Putamen (tissue), 1 donor: ENCODE results near the gene CCBE1.
A peak's percentile ranks its signal among the peaks of the same experiment; 100 is the strongest.

Experiments used
- DNase-seq: peaks from one replicate; pipeline ENCODE4 v3.0.0-alpha.2; 2016; ENCODE audit warnings: low spot score

CCBE1 gene

DNA sequence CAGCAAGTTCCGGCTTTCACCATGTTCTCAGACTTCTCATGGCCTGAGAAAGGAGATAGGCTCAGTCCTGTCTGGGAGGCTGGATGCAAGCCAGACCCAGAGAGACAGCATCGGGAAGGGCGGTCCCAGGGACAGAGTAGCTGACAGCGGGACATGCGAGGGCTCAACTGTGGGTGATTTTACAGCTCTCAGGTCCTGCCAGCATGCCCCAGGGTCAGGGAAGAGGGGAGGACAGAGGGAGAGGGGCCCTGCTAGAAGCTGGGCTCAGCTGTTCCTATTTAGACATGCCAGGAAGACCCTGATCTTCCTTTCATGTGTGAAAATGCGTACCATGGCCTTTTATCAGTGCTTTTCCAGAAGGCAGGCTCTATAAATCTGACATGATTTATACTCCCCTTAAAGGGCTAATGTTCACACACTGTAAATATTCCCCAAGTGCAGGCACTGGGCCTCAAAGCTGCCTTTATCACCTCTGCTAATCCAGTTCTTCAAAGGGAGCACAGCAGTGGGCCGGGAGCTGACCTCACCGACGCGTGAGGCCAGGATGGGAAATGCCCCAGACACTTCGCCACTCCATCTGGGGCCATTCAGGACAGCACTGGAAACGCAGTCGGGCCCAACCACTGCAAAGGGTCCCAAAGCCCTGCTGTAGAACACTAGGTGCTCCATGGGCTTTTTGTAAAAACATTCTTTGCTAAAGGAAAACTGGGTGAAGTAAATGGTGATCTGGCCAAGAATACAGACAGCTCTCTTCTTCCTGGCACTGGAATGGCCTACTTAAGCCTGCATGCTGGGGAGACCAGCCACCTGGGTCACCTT lies 242.1 kb downstream of the CCBE1 start:
- DNase-seq: no peak

GRCh38 chr18:59453468-59453961 lies 243.7 kb downstream of the CCBE1 start:
- DNase-seq: no peak

GRCh38 chr18:59451963-59452362 lies 245.3 kb downstream of the CCBE1 start:
- no peak for DNase-seq

DNA sequence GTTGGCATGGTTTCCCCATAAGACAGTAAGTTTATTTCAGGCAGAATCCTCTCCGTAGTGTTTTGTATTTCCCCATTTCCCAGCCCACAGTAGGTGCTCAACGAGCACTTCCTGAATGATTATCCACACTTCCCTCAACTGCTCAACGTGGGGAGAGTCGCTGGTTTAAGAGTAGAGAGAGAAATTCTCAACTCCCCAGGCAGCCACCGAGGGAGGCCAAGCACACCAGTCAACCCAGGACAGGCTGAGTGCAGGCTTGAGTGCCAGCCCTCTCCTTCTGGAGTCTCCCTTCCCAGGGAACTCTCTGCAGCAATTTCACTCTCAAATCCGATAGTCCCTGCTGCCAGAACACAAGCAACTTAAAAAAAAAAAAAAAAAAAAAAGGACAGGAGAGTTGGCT lies 246.2 kb downstream of the CCBE1 start:
- no peak for DNase-seq

DNA sequence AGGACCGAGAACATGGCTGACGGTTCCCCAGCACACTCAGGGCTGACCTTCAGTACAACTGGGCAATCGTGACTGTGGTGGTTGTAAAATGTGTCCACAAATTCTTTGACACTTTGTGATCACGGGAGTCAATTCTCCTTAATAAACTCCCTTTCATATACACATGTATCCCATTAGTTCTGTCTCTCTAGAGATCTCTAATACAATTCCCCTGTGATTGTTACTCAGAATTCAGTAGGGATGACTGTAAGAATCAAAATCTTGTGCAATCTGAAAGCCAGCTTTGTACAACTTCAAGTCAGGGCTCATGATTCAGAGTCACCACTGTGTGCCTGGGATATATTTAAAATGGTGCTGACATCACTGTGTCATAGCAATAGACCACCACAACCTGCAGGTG lies 248.7 kb downstream of the CCBE1 start:
- no peak for DNase-seq

DNA sequence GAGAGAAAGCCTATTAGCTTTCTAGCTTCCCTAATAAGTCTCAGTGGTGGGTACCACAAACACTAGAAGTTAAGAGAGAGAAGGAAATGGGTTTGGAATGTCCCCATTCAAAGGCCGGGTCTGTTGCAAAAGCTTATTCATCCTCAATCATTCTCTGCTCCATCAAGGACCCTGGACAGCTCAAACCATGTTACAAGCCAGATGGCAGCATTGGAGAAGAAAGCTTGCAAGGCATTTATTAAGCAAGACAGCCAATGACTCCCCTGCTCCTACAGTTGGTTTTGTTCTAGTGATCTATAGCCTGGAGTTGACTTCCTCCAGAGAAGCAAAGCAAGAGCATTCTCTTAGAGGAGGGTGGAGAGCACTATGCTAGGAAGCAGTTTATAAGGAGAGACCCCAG lies 251.2 kb downstream of the CCBE1 start:
- DNase-seq: no peak

- no peak for DNase-seq
Measured at GRCh38 chr18:59437851-59438569, 259.2 kb downstream of the CCBE1 start.

GRCh38 chr18:59432803-59433597 lies 264.2 kb downstream of the CCBE1 start:
- no peak for DNase-seq

- no peak for DNase-seq
Measured at GRCh38 chr18:59431131-59431530, 266.1 kb downstream of the CCBE1 start.

DNA sequence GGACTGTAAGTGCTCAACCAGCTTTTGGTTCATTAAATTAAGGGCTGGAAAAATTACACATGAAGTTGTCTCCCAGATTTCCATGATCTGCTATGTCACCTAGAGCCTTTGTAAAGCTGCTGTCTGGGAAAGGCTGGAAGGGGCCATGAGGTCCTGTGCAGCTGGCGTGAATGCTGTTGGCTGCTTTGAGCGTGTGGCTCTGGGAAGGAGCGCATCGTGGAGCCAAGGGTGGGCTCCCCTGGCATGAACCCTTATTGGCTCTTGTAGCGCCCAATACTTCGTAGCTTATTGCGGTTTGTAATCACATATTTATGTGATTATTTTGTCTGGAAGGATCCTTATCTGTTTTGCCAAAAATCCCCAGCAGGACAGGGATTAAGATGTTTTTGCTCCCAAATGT lies 267.6 kb downstream of the CCBE1 start:
- DNase-seq: no peak

DNA sequence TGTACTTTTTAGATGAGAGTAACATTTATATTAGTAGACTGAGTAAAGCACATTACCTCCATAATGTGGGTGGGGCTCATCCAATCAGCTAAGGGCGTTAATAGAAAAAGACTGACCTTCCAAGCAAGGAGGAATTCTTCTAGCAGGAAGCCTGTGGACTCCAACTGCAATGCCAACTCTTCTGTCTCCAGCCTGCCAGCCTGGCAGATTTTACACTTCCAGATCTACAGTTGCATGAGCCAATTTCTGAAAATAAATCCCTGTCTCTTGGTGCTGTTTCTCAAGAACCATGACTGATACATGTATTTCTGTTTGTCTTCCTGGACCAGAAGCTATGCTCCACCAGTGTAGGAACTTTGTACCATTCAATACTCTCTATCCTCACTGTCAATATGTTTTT lies 269.2 kb downstream of the CCBE1 start:
- DNase-seq: no peak

- DNase-seq: no peak
Measured at GRCh38 chr18:59426855-59427254, 270.4 kb downstream of the CCBE1 start.

GRCh38 chr18:59423259-59423658 lies 274.0 kb downstream of the CCBE1 start:
- no peak for DNase-seq

GRCh38 chr18:59420244-59420643 lies 277.0 kb downstream of the CCBE1 start:
- DNase-seq: no peak

DNA sequence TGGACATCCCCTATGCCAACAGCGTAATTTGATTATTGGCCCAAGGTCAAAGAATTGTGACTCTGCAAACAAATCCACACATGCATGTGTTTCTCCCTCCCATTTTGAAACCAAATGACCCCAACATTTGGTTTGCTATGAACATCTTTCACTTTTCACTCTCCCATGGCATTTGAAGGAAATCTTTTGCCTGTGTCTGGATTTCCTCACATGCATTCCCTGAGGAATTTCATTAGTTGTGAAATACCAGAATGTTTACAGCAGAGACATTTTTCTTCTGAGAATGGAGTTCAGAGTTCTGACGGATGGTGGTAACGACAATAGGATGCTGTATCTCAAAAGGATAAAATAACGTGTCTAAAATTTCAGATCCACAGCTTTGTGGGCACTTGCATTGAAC lies 277.8 kb downstream of the CCBE1 start:
- no peak for DNase-seq

DNA sequence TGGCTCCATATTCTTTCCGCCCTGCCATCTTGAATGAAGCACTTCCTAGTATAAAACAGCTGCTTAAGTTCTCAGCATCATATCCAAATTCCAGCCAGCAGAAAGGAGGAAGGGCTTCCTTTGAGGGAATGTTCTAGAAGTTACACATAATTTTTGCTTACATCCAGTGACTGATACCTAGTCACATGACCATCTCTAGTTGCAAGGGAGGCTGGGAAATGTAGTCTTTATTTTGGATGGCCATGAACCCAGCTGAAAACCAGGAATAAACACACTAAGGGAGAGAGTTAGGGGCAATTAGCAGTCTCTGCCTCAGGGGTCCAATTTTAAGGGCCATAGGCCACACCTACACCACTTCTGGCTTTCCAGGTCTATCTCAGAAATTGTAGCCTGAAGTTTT lies 280.4 kb downstream of the CCBE1 start:
- no peak for DNase-seq

- no peak for DNase-seq
Measured at GRCh38 chr18:59414111-59414653, 283.0 kb downstream of the CCBE1 start.

GRCh38 chr18:59402432-59403090 lies 294.7 kb downstream of the CCBE1 start:
- peak; percentile 45 for DNase-seq

DNA sequence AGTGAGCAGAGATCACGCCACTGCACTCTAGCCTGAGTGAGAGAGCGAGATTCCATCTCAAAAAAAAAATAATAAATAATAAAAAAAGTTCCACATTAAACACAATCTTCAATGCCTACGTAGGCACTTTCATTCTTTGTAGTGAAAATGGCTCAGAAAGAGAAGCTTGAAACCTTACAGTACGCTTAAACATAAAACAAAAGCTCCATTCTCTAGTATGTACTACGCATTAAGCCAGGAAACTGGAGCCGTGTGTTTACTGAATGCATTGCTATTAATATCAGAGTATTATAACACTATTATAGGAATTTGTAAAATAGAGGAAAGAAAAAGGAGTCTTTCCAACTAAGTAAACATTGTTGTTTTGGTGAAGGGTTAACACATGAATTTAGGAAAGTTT lies 296.8 kb downstream of the CCBE1 start:
- DNase-seq: no peak

GRCh38 chr18:59395226-59396175 lies 301.7 kb downstream of the CCBE1 start:
- DNase-seq: no peak

DNA sequence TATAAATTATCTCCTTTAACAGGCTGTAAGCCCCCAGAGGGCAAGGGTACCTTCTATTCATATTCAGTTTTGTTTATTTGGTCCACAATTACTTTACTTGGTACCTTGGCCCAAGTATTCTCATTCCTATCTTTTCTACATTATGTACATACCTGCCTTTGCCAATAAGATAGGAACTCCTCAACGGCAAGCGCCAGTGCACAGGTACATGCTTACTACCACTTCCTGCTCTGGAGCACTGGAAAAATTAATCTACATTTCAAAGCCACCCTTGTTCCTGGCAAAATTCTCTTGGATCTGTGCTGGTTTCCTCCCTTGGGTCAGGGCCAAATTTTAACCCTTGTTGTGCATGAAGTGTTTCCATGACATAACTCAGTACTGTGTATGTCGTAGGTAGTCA lies 303.8 kb downstream of the CCBE1 start:
- DNase-seq: no peak
